Measurements from ENCODE around the gene MZT2B.
"Not testable (repeated sequence)": the region's sequence is repeated elsewhere in the genome, so short reads cannot be mapped to it uniquely, and the experiment has no call there.

Gene MZT2B

DNA sequence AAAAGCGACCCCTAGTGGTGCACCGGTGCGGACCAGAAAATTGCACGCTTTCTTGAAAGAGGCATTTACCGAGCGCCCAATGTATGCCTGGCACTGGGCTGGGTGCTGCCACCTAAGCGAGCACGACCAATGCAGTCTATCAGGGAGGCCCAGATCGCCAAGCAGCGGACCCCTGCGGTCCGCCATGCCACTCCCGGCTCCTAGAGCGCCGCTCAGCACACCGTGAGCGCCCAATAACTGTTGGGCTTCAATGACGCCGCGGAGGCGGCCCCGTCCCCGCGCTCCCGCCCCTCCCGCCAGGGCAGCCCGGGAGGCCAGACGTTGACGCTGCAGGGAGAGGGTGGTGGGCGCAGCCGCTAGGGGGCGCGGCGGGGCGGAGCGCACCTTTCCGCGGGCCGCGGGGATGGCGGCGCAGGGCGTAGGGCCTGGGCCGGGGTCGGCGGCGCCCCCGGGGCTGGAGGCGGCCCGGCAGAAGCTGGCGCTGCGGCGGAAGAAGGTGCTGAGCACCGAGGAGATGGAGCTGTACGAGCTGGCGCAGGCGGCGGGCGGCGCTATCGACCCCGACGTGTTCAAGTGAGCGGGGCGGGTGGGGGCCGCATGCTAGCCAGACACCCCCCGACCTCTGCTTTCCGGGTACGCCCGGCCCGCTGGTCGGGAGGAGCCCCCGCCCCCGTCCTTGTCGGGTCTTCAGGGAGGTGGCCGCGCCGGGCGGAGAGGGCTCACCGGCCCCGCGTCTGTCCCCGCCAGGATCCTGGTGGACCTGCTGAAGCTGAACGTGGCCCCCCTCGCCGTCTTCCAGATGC is at the start of gene MZT2B:
Gene MZT2B, plus strand, starts transcription at position 383 of the 803 bp plus-strand sequence. Its CDS starts 21 bp downstream, at position 404.
- peak in 57 of 58 donors; percentile 55 to 94 (median 84) for DNase-seq

DNA sequence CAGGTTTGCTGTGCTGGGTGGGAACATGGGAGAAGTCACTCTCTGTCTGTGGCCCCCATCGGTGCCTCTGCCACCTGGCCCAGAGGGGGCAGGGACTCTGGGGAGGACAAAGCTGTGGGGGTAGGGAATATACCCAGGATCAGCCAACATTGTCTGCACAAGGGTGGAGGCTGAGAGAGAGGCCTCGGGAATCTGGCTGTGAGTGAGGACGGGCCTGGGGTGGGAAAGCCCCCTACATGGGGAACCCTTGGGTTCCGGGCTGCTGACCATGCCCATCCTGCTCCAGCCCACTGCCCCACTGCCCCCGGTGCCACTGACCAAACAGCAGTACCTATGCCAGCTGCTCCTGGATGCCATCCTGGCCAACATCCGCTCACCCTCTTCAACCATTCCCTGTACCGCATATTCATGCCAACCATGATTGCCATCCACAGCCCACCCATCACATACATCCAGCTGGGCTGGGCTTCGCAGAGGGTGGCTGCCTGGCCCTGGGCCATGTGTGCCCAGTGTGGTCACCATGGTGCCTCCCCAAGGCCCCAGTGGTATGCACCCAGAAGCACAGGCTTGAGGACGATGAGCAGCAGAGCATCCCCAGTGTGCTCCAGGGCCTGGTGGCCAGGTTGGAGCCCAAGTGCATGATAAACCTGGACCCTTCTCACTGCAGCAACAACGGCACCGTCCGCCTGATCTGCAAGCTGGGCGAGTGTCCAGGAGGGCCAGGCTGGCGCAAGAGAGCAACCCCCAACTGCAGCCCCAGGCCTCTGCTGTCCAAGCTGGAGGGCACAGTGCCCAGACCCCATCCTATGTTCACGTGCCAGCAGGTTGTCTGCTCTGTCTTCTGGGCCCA is 46.1 kb upstream of the MZT2B start:
- no peak for DNase-seq

DNA sequence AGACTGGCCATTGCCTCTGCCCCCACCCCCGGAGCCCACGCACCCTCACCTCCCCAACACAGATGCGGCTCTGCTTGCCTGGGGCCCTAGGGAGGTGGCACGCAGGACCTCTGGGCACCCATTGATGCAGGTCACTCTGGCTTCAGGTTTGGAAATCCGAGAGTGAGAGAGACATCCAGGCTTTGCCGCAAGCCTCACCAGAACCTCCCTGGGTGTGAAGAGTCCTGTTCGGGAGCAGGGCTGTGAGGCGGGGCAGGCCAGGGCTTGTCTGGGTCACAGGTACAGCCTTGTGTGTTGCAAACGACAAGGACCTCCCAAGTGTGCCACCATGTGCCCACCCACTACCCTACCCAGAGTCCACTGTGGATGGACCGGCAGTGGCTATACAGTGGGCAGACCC is 45.5 kb upstream of the MZT2B start:
- DNase-seq, result not testable (repeated sequence)

GRCh38 chr2:130137118-130137517 is 44.9 kb upstream of the MZT2B start:
- DNase-seq, result not testable (repeated sequence)

GRCh38 chr2:130138326-130138725 is 43.7 kb upstream of the MZT2B start:
- not testable (repeated sequence) for DNase-seq

GRCh38 chr2:130138841-130139251 is 43.2 kb upstream of the MZT2B start:
- not testable (repeated sequence) for DNase-seq

- not testable (repeated sequence) for DNase-seq
These were observed 42.5 kb upstream of the MZT2B start for GRCh38 chr2:130139331-130140280.

DNA sequence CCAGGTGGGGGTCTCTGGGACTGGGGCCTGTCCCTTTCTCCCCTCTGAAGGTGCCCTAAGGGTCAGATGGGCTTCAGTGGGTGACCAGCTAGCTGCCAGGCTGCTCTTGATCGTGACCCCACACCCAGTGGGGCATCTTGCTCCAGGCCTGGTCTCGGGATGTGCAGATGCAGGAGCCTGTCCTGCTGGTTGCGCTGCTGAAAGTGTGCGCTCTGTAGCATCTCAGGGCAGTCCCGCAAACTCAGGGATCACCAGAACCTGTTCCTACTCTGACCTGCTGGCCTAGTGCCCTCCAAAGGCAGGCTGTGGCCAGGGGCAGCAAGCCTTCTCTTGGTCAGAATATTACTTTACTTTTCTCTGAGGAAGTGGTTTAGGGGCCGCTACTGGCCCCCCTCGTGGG is 41.5 kb upstream of the MZT2B start:
- not testable (repeated sequence) for DNase-seq

- DNase-seq, result not testable (repeated sequence)
These were observed 41.1 kb upstream of the MZT2B start for GRCh38 chr2:130141002-130141401.

DNA sequence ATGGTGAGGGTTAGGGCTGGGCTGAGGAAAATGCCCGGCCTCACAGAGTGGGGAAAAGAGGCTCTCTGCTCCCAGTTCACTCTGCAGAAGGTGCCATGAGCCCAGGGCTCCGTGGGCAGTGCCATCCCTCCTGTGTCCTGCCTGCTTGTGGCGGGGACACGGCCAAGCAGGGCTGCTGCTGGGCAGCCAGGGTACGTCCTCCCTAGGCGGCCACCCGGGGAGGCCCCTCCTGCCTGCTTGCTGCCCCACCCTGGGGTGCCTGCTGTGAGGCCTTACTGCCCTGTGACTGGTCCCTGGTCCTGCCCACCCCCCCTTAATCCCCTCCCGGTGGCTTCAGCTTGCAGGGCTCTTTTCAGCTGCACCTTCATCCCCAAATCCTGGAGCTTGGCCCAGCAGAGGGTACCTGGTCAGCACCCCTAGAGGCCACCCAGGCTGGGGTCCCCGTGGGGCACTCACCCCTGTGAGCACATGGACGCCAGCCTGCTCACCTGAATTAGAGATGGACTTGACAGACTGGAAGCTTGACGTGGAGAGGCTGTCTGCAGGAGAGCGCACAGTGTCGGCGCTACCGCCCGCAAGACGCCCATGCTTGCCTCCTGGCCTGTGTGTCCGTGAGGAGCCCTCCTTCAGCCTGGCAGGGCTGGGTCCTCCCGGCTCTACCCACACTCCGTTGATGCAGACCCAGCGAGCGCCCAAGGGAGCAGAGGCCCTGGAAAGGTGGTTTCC is 40.3 kb upstream of the MZT2B start:
- DNase-seq, result not testable (repeated sequence)

DNA sequence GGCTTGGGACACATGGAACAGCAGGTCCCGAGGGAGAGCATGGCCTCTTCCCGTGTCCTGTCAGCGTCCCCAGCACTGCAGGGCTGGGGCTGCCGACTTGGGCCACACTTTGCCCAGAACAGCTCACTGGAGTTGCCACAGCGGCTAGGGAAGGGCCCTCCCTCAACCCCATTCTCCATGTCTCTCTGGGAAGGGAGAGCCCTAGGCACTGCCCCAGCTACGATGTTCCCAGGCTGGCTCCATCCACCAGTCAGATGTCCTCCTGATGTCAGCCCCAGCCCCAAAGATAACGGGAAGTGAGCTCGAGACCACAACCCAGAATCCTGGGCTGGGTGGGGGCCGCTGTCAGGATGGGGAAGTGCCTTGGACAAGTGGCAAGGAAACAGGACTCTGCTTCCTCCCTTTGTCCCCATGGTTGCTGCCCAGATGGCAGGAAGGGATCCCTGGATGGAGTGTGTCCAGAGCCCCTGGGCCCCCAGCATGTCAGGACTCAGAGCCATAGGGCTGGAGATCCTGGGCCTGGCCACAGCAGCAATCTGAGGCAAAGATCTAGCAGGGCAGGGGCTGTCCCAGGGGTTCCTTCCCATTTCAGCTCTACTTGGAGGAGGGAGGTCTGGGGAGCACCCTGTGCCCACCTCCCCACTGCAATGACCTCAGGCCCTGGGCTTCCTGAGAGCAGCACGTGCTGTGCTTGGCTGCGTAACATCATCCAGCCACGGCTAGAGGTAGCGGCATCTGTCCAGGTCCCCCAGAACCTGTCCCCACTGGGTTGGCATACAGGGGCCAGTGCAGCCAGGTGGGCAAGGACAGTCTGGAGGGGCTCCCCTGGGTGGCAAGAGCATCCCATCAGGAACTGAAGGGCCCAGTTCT is 39.4 kb upstream of the MZT2B start:
- DNase-seq, result not testable (repeated sequence)

GRCh38 chr2:130143266-130144039 is 38.6 kb upstream of the MZT2B start:
- not testable (repeated sequence) for DNase-seq

GRCh38 chr2:130145006-130145414 is 37.1 kb upstream of the MZT2B start, which contains the start of gene CCDC74B:
CCDC74B (minus strand) TSS chr2:130145112; CDS start chr2:130144996, 116 bp downstream.
- DNase-seq, result peak in 25 of 58 donors; percentile 6 to 46 (median 29)

DNA sequence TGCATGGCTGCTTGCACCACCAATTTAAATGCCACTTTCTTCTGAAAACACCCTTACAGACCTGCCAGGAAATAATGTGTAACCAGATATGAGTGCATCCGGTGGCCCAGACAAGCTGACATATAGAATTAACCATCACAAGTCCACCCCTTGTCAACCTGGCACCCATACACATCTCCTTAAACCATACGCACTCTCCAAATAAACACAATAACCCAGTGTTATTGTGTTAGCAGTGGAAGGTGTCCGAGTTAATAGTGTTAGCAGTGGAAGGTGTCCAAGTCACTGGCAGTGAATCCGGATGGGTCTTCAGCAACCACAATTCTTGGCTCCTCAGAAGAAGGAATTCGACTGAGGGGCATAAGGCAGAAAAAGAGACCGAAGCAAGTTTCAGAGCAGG is 33.5 kb upstream of the MZT2B start:
- DNase-seq, result not testable (repeated sequence)

DNA sequence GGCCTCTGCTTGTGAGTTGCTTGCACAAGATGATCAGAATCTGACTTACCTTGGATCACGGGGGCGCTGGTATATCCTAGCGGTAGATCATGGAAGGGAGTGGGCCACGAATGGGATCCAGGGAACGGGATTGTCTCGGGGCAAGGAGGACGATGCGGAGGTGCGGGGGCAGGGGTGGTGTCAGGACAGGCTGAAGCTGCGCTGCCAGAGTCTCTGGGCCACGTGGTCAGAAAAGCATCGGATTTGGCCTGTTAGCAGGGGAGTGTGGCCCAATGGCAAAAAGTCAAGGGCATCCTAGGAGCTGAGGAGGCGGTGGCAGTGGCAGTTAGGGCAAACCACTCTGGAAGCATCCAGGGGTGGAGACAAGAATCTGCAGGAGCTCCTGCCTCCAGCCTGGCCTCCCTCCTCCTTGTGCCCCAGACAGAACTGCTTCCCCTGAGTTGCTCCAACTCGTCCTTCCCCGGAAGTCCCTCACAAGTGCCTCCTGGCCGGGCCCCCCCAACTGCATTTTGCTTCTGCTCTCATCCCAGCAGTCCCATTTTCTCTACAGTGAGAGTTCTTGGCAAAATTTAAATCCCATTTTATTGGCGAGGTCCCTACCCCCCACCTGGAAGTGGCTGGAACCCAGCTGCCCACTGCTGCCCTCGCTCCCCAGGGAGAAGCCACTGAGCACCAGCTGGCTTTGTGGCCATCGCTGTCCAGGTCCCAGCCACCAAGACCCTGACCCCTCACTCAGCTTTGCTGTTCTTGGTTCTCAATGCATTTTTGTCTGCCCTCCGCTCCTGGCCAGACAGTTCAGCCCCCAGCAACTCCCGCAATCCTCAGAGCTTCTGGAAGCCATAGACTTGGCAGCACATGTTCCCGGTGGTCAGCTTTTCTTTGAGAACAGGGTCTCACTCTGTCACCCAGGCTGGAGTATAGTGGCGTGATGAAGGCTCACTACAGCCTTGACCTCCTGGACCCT is 31.6 kb upstream of the MZT2B start:
- DNase-seq, result no peak

DNA sequence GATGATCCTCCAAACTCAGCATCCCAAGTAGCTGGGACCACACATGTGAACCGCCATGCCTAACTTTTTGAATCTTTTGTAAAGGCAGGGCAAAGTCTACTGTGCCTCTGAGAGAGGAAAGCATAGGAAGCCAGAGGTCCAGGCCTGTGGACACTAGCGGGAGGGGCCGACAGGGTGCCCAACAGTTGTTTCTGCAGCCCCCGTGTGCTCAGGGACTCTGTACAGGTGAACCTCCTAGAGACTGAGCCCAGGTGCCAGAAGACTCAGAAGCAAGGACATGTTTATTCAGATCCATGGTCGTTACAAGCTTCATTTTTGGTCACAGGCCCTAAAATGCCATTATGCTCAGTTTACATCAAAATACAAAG is 30.9 kb upstream of the MZT2B start:
- DNase-seq, result not testable (repeated sequence)

Data from anterior cingulate cortex (tissue), 58 donors.